HEK293 (cell line): ENCODE results near the gene SERPINI1.

Experiments used
- CTCF ChIA-PET: fragments of 350-600 bp; formaldehyde crosslinking; extraction: SDS; loops from one replicate; lab custom pipeline; 2021; ENCODE audit warnings: antibody characterized with exemption; lab: Yijun Ruan, JAX
- POLR2A ChIA-PET: fragments of 300-600 bp; formaldehyde crosslinking; extraction: SDS; loops from one replicate; lab custom pipeline; 2020; ENCODE audit warnings: antibody characterized with exemption, inconsistent platforms; lab: Yijun Ruan, JAX
- H3K27ac ChIP-seq: fragments of 200-500 bp; sonication (Bioruptor generic); 2 replicates; pipeline ENCODE4 v1.5.1; 2014; ENCODE audit warnings: low read depth, low read length, control low read depth, inconsistent platforms; ENCODE audit errors: extremely low read depth
- H3K36me3 ChIP-seq, 2 experiments: fragments of 200-500 bp in 1 of 2; sonication (Bioruptor generic) in 1 of 2; 1 replicate in 1 of 2; 2 replicates in 1 of 2; pipeline ENCODE4 v1.5.1; 2014 to 2017; ENCODE audit warnings: inconsistent platforms in 2 of 2, low read length in 2 of 2; ENCODE audit not compliant: control insufficient read depth in 2 of 2, insufficient read depth in 1 of 2
- H3K4me1 ChIP-seq: fragments of 200-500 bp; sonication (Bioruptor generic); 2 replicates; pipeline ENCODE4 v1.5.1; 2014; ENCODE audit warnings: mild to moderate bottlenecking, low read length, inconsistent platforms; ENCODE audit not compliant: control insufficient read depth, insufficient read depth
- H3K4me3 ChIP-seq: 2 replicates; pipeline ENCODE4 v1.5.1; 2011; ENCODE audit warnings: low read depth, mild to moderate bottlenecking, control low read depth, low read length, moderate library complexity
- H3K9me3 ChIP-seq: fragments of 200-500 bp; sonication (Bioruptor generic); 2 replicates; pipeline ENCODE4 v1.5.1; 2014; ENCODE audit warnings: low read depth, low read length, inconsistent platforms; ENCODE audit not compliant: control insufficient read depth, insufficient read depth
- GLI2 ChIP-seq: fragments of 450-650 bp; formaldehyde crosslinking; IDR thresholded peaks from 2 replicates; pipeline ENCODE4; 2017; ENCODE audit warnings: missing biosample characterization, missing genetic modification characterization, low read depth, borderline replicate concordance
- GLIS1 ChIP-seq: fragments of 450-650 bp; formaldehyde crosslinking; IDR thresholded peaks from 2 replicates; pipeline ENCODE4 v1.5.1; 2016; ENCODE audit warnings: missing biosample characterization, missing genetic modification characterization
- KLF9 ChIP-seq: fragments of 450-650 bp; formaldehyde crosslinking; IDR thresholded peaks from 2 replicates; pipeline ENCODE4 v1.5.1; 2016; ENCODE audit warnings: missing biosample characterization, missing genetic modification characterization, low read depth
- PRDM1 ChIP-seq: fragments of 450-650 bp; formaldehyde crosslinking; IDR thresholded peaks from 2 replicates; pipeline ENCODE4; 2016; ENCODE audit warnings: missing biosample characterization, missing genetic modification characterization
- YY1 ChIP-seq: fragments of 450-650 bp; formaldehyde crosslinking; IDR thresholded peaks from 2 replicates; pipeline ENCODE4 v1.5.1; 2018; ENCODE audit warnings: missing biosample characterization, missing genetic modification characterization
- ZBTB21 ChIP-seq: fragments of 450-650 bp; formaldehyde crosslinking; IDR thresholded peaks from 2 replicates; pipeline ENCODE4 v1.5.1; 2017; ENCODE audit warnings: missing biosample characterization, missing genetic modification characterization
- ZEB2 ChIP-seq: fragments of 450-650 bp; formaldehyde crosslinking; IDR thresholded peaks from 2 replicates; pipeline ENCODE4 v1.5.1; 2016; ENCODE audit warnings: missing biosample characterization, missing genetic modification characterization
- ZNF10 ChIP-seq: fragments of 450-650 bp; formaldehyde crosslinking; IDR thresholded peaks from 2 replicates; pipeline ENCODE4 v1.5.1; 2017; ENCODE audit warnings: missing biosample characterization, missing genetic modification characterization
- ZNF114 ChIP-seq: fragments of 450-650 bp; formaldehyde crosslinking; IDR thresholded peaks from 2 replicates; pipeline ENCODE4 v1.5.0; 2017; ENCODE audit warnings: missing biosample characterization, missing genetic modification characterization
- ZNF146 ChIP-seq: fragments of 450-650 bp; formaldehyde crosslinking; IDR thresholded peaks from 2 replicates; pipeline ENCODE4 v1.5.1; 2016; ENCODE audit warnings: missing biosample characterization, missing genetic modification characterization
- ZNF23 ChIP-seq: fragments of 450-650 bp; formaldehyde crosslinking; IDR thresholded peaks from 2 replicates; pipeline ENCODE4 v1.5.1; 2016; ENCODE audit warnings: missing biosample characterization, missing genetic modification characterization, borderline replicate concordance
- ZNF24 ChIP-seq: fragments of 450-650 bp; formaldehyde crosslinking; IDR thresholded peaks from 2 replicates; pipeline ENCODE4 v1.5.1; 2016; ENCODE audit warnings: missing biosample characterization, missing genetic modification characterization
- ZNF423 ChIP-seq: fragments of 450-650 bp; formaldehyde crosslinking; IDR thresholded peaks from 2 replicates; pipeline ENCODE4 v1.5.1; 2016; ENCODE audit warnings: missing biosample characterization, missing genetic modification characterization
- ZNF433 ChIP-seq: fragments of 450-650 bp; formaldehyde crosslinking; IDR thresholded peaks from 2 replicates; pipeline ENCODE4 v1.5.1; 2016; ENCODE audit warnings: missing biosample characterization, missing genetic modification characterization, low read depth
- ZNF473 ChIP-seq: fragments of 450-650 bp; formaldehyde crosslinking; IDR thresholded peaks from 2 replicates; pipeline ENCODE4 v1.5.1; 2017; ENCODE audit warnings: missing biosample characterization, missing genetic modification characterization
- ZNF48 ChIP-seq: fragments of 450-650 bp; formaldehyde crosslinking; IDR thresholded peaks from 2 replicates; pipeline ENCODE4 v1.5.1; 2016; ENCODE audit warnings: missing biosample characterization, missing genetic modification characterization
- ZNF548 ChIP-seq: fragments of 450-650 bp; formaldehyde crosslinking; IDR thresholded peaks from 2 replicates; pipeline ENCODE4 v1.5.1; 2016; ENCODE audit warnings: missing biosample characterization, missing genetic modification characterization
- ZNF654 ChIP-seq: fragments of 450-650 bp; formaldehyde crosslinking; IDR thresholded peaks from 2 replicates; pipeline ENCODE4 v1.5.1; 2016; ENCODE audit warnings: low read depth, missing biosample characterization, missing genetic modification characterization
- ZNF707 ChIP-seq: fragments of 450-650 bp; formaldehyde crosslinking; IDR thresholded peaks from 2 replicates; pipeline ENCODE4 v1.5.1; 2016; ENCODE audit warnings: missing biosample characterization, missing genetic modification characterization
- ZNF837 ChIP-seq: fragments of 450-650 bp; formaldehyde crosslinking; IDR thresholded peaks from 2 replicates; pipeline ENCODE4 v1.5.1; 2016; ENCODE audit warnings: missing biosample characterization, missing genetic modification characterization
- ZNF843 ChIP-seq: fragments of 450-650 bp; formaldehyde crosslinking; IDR thresholded peaks from 2 replicates; pipeline ENCODE4 v1.5.1; 2016; ENCODE audit warnings: missing biosample characterization, missing genetic modification characterization
- ZSCAN16 ChIP-seq: fragments of 450-650 bp; formaldehyde crosslinking; IDR thresholded peaks from 2 replicates; pipeline ENCODE4 v1.5.1; 2016; ENCODE audit warnings: missing biosample characterization, missing genetic modification characterization
- TF ChIP-seq, protein P1 (sequence below): fragments of 450-650 bp; formaldehyde crosslinking; IDR thresholded peaks from 2 replicates; pipeline ENCODE4 v1.5.1; 2017; ENCODE audit warnings: missing biosample characterization, missing genetic modification characterization
- TF ChIP-seq, protein P2 (sequence below): fragments of 450-650 bp; formaldehyde crosslinking; IDR thresholded peaks from 2 replicates; pipeline ENCODE4 v1.5.1; 2016; ENCODE audit warnings: missing biosample characterization, missing genetic modification characterization
- TF ChIP-seq, protein P3 (sequence below): fragments of 450-650 bp; formaldehyde crosslinking; IDR thresholded peaks from 2 replicates; pipeline ENCODE4 v1.5.1; 2016; ENCODE audit warnings: missing biosample characterization, missing genetic modification characterization
- TF ChIP-seq, protein P4 (sequence below): fragments of 450-650 bp; formaldehyde crosslinking; optimal IDR thresholded peaks from 2 replicates; pipeline ENCODE3; 2016; ENCODE audit warnings: missing biosample characterization, mild to moderate bottlenecking, missing genetic modification characterization
- TF ChIP-seq, protein P5 (sequence below): fragments of 450-650 bp; formaldehyde crosslinking; IDR thresholded peaks from 2 replicates; pipeline ENCODE4 v1.5.1; 2016; ENCODE audit warnings: missing biosample characterization, missing genetic modification characterization
- TF ChIP-seq, protein P6 (sequence below): fragments of 450-650 bp; formaldehyde crosslinking; IDR thresholded peaks from 2 replicates; pipeline ENCODE4 v1.5.1; 2016; ENCODE audit warnings: missing biosample characterization, missing genetic modification characterization

The SERPINI1 gene

DNA sequence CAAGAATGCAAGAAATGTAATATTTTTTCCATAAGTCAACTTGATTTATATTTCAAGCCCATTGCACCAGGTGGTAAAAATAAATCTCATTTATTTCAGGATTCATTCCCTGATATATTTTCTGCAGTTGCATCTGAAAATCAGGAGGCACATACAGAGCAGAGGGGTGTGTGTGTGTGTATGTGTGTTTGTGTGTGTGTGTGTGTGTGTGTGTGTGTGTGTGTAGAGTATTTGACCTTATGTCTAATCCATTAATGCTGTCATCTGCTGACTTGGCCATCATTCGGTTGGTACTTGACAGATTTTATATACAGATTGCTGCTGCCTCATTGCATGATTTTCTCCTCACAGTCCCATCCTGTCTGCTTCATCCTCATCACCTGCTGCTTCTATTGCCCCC lies 118.5 kb downstream of the SERPINI1 start:
- ChIA-PET POLR2A (no interaction called here), CTCF (no interaction called here)
- no peak for TF ChIP-seq ZNF837 (tag by site-specific recombination)
- TF ChIP-seq, protein P1, sequence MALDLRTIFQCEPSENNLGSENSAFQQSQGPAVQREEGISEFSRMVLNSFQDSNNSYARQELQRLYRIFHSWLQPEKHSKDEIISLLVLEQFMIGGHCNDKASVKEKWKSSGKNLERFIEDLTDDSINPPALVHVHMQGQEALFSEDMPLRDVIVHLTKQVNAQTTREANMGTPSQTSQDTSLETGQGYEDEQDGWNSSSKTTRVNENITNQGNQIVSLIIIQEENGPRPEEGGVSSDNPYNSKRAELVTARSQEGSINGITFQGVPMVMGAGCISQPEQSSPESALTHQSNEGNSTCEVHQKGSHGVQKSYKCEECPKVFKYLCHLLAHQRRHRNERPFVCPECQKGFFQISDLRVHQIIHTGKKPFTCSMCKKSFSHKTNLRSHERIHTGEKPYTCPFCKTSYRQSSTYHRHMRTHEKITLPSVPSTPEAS, result peak; percentile 64; the same call in 1 of the 2 replicates
- no peak for TF ChIP-seq YY1
- TF ChIP-seq, protein P2, sequence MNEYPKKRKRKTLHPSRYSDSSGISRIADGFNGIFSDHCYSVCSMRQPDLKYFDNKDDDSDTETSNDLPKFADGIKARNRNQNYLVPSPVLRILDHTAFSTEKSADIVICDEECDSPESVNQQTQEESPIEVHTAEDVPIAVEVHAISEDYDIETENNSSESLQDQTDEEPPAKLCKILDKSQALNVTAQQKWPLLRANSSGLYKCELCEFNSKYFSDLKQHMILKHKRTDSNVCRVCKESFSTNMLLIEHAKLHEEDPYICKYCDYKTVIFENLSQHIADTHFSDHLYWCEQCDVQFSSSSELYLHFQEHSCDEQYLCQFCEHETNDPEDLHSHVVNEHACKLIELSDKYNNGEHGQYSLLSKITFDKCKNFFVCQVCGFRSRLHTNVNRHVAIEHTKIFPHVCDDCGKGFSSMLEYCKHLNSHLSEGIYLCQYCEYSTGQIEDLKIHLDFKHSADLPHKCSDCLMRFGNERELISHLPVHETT (tag by site-specific recombination), result no peak
- no peak for TF ChIP-seq GLI2 (tag by site-specific recombination)
- no peak for TF ChIP-seq ZNF433 (tag by site-specific recombination)
- no peak for TF ChIP-seq ZNF707 (tag by site-specific recombination)
- TF ChIP-seq ZNF24 (tag by site-specific recombination), result no peak
- TF ChIP-seq ZBTB21, result no peak
- TF ChIP-seq, all 188 proteins: peak for 1

DNA sequence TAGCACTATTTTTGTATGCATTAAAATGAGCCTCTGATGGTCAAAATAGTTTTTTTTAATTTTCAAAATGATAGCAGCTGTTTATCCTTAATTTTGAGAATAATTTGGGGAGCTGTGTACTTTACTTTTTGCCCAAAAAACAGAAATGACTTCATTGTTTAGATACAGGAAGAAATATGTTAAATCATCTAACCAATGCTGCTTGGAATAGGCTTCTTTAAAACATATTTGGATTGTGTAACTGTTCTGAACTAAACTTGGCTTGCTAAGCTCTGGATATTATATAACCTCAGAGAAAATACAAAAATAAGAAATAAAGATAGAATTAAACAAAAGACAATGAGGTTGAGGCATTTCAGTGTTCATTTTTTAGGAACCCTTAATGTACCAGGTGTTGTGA lies 119.3 kb downstream of the SERPINI1 start:
- TF ChIP-seq, protein P3, sequence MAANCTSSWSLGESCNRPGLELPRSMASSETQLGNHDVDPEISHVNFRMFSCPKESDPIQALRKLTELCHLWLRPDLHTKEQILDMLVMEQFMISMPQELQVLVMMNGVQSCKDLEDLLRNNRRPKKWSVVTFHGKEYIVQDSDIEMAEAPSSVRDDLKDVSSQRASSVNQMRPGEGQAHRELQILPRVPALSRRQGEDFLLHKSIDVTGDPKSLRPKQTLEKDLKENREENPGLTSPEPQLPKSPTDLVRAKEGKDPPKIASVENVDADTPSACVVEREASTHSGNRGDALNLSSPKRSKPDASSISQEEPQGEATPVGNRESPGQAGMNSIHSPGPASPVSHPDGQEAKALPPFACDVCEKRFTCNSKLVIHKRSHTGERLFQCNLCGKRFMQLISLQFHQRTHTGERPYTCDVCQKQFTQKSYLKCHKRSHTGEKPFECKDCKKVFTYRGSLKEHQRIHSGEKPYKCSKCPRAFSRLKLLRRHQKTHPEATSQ, result no peak
- TF ChIP-seq ZNF654 (tag by site-specific recombination), result no peak
- no peak for TF ChIP-seq ZNF10
- no peak for TF ChIP-seq ZNF423
- TF ChIP-seq GLIS1 (tag by site-specific recombination), result no peak
- TF ChIP-seq, protein P4, sequence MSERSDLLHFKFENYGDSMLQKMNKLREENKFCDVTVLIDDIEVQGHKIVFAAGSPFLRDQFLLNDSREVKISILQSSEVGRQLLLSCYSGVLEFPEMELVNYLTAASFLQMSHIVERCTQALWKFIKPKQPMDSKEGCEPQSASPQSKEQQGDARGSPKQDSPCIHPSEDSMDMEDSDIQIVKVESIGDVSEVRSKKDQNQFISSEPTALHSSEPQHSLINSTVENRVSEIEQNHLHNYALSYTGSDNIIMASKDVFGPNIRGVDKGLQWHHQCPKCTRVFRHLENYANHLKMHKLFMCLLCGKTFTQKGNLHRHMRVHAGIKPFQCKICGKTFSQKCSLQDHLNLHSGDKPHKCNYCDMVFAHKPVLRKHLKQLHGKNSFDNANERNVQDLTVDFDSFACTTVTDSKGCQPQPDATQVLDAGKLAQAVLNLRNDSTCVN (tag by site-specific recombination), result no peak
- no peak for TF ChIP-seq ZNF114 (tag by site-specific recombination)
- no peak for TF ChIP-seq PRDM1 (tag by site-specific recombination)
- TF ChIP-seq ZNF48 (tag by site-specific recombination), result no peak
- no peak for TF ChIP-seq ZNF473 (tag by site-specific recombination)
- TF ChIP-seq ZEB2 (tag by site-specific recombination), result no peak
- TF ChIP-seq ZNF843 (tag by site-specific recombination), result no peak
- TF ChIP-seq, protein P5, sequence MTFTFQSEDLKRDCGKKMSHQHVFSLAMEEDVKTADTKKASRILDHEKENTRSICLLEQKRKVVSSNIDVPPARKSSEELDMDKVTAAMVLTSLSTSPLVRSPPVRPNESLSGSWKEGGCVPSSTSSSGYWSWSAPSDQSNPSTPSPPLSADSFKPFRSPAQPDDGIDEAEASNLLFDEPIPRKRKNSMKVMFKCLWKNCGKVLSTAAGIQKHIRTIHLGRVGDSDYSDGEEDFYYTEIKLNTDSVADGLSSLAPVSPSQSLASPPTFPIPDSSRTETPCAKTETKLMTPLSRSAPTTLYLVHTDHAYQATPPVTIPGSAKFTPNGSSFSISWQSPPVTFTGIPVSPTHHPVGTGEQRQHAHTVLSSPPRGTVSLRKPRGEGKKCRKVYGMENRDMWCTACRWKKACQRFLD, result no peak
- TF ChIP-seq, protein P6, sequence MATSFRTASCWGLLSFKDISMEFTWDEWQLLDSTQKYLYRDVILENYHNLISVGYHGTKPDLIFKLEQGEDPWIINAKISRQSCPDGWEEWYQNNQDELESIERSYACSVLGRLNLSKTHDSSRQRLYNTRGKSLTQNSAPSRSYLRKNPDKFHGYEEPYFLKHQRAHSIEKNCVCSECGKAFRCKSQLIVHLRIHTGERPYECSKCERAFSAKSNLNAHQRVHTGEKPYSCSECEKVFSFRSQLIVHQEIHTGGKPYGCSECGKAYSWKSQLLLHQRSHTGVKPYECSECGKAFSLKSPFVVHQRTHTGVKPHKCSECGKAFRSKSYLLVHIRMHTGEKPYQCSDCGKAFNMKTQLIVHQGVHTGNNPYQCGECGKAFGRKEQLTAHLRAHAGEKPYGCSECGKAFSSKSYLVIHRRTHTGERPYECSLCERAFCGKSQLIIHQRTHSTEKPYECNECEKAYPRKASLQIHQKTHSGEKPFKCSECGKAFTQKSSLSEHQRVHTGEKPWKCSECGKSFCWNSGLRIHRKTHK (tag by site-specific recombination), result no peak
- no peak for TF ChIP-seq ZSCAN16 (tag by site-specific recombination)
- no peak for TF ChIP-seq KLF9 (tag by site-specific recombination)
- TF ChIP-seq GLI2 (tag by site-specific recombination), result no peak
- TF ChIP-seq ZNF23 (tag by site-specific recombination), result no peak
- no peak for TF ChIP-seq ZNF548
- TF ChIP-seq ZNF146, result no peak
- CTCF ChIA-PET, result interaction anchor here (0.6 kb wide), 1 partner anchor 447 kb away, joined by 3 read pairs; no protein-coding TSS in a partner anchor
- Histone ChIP-seq H3K27ac (no peak overlapping the region), H3K9me3 (no peaks in the 10 kb centered on the region), H3K4me3 (no peak overlapping the region), H3K4me1 (no peaks in the 10 kb centered on the region), H3K36me3 (no peaks in the 10 kb centered on the region)
- POLR2A ChIA-PET, result no interaction called here

More for the DNA sequence above, 118.5 kb downstream of the SERPINI1 start:
- no peak overlapping the region for H3K27ac ChIP-seq
- H3K36me3 ChIP-seq, result no peaks in the 10 kb centered on the region
- H3K4me1 ChIP-seq, result no peaks in the 10 kb centered on the region
- H3K9me3 ChIP-seq, result no peaks in the 10 kb centered on the region
- no peak overlapping the region for H3K4me3 ChIP-seq
